ENCODE data around the gene RRP12. TPM values are rescaled to one million over a fixed set of nuclear protein-coding genes. Genes with fewer than 3 reads are reported as not detected.
"Not testable (repeated sequence)": the region's sequence is repeated elsewhere in the genome, so short reads cannot be mapped to it uniquely, and the experiment has no call there.

The RRP12 gene
- total RNA-seq, 1 experiment from 2014 or later: 14.4 TPM

GRCh38 chr10:97406483-97406882, 5.3 kb upstream of the RRP12 start:
- DNase-seq (ENCODE audit: low spot score): not testable (repeated sequence)

- DNase-seq (ENCODE audit: low spot score): no peak
These were observed 4.9 kb upstream of the RRP12 start for GRCh38 chr10:97406064-97406463.

- DNase-seq (ENCODE audit: low spot score): no peak
These were observed 2.9 kb upstream of the RRP12 start for GRCh38 chr10:97404044-97404443.

- DNase-seq (ENCODE audit: low spot score): no peak
These were observed 347 bp upstream of the RRP12 start for GRCh38 chr10:97401455-97401919.

- peak; percentile 58 for DNase-seq (ENCODE audit: low spot score)
These were observed 1.1 kb downstream of the RRP12 start for GRCh38 chr10:97399843-97400545.

GRCh38 chr10:97396056-97396455, 5.1 kb downstream of the RRP12 start:
- DNase-seq (ENCODE audit: low spot score): no peak

- DNase-seq (ENCODE audit: low spot score): no peak
These were observed 8.0 kb downstream of the RRP12 start for GRCh38 chr10:97393034-97393573.

- no peak for DNase-seq (ENCODE audit: low spot score)
These were observed 11.0 kb downstream of the RRP12 start for GRCh38 chr10:97390091-97390490.

GRCh38 chr10:97388152-97388551, 13.0 kb downstream of the RRP12 start:
- no peak for DNase-seq (ENCODE audit: low spot score)

GRCh38 chr10:97385565-97385964, 15.6 kb downstream of the RRP12 start:
- no peak for DNase-seq (ENCODE audit: low spot score)

GRCh38 chr10:97384641-97385040, 16.5 kb downstream of the RRP12 start:
- no peak for DNase-seq (ENCODE audit: low spot score)

- DNase-seq (ENCODE audit: low spot score): no peak
These were observed 17.0 kb downstream of the RRP12 start for GRCh38 chr10:97384156-97384555.

GRCh38 chr10:97383159-97383558, 18.0 kb downstream of the RRP12 start:
- no peak for DNase-seq (ENCODE audit: low spot score)

- no peak for DNase-seq (ENCODE audit: low spot score)
These were observed 19.5 kb downstream of the RRP12 start for GRCh38 chr10:97381626-97382025.

GRCh38 chr10:97380516-97380915, 20.6 kb downstream of the RRP12 start:
- DNase-seq (ENCODE audit: low spot score): no peak

- no peak for DNase-seq (ENCODE audit: low spot score)
These were observed 21.9 kb downstream of the RRP12 start for GRCh38 chr10:97378933-97379921.

GRCh38 chr10:97376413-97376812, 24.7 kb downstream of the RRP12 start:
- DNase-seq (ENCODE audit: low spot score): no peak

GRCh38 chr10:97373456-97373855, 27.7 kb downstream of the RRP12 start:
- DNase-seq (ENCODE audit: low spot score): no peak

GRCh38 chr10:97372233-97372875, 28.8 kb downstream of the RRP12 start:
- no peak for DNase-seq (ENCODE audit: low spot score)

- no peak for DNase-seq (ENCODE audit: low spot score)
These were observed 29.4 kb downstream of the RRP12 start for GRCh38 chr10:97371696-97372095.

GRCh38 chr10:97367126-97367649, 34.0 kb downstream of the RRP12 start:
- no peak for DNase-seq (ENCODE audit: low spot score)

GRCh38 chr10:97366572-97366971, 34.6 kb downstream of the RRP12 start:
- no peak for DNase-seq (ENCODE audit: low spot score)
